HepG2 (cell line): Measurements from ENCODE around the gene TNS4.

Experiments
- LCORL ChIP-seq, 2 experiments: fragments of 450-650 bp in 1 of 2; sonication (generic) in 1 of 2; formaldehyde crosslinking in 1 of 2; IDR thresholded peaks; 2 replicates each; pipeline versions ENCODE4 v1.5.0 to v1.6.1; 2017 to 2020; ENCODE audit warnings: antibody characterized with exemption in 1 of 2, missing genetic modification reagents in 1 of 2
- MXI1 ChIP-seq: IDR thresholded peaks from 3 replicates; pipeline ENCODE4 v1.6.1; 2012; ENCODE audit warnings: low read depth, low read length, inconsistent platforms, borderline replicate concordance
- POLR2AphosphoS5 ChIP-seq: IDR thresholded peaks from 2 replicates; pipeline ENCODE4 v1.6.1; 2012; ENCODE audit warnings: low read depth, low read length
- SP1 ChIP-seq, 2 experiments: fragments of 450-650 bp in 1 of 2; sonication (generic) in 1 of 2; formaldehyde crosslinking in 1 of 2; IDR thresholded peaks; 2 replicates each; pipeline versions ENCODE4 v1.4.0 to v1.6.1; 2016 to 2020; ENCODE audit warnings: missing genetic modification reagents in 1 of 2
- ZNF274 ChIP-seq: sonication (generic); formaldehyde crosslinking; IDR thresholded peaks from 2 replicates; pipeline ENCODE4 v1.5.1; 2020; ENCODE audit warnings: mild to moderate bottlenecking, missing genetic modification reagents
- TF ChIP-seq, protein P1 (sequence below): sonication (generic); formaldehyde crosslinking; IDR thresholded peaks from 2 replicates; pipeline ENCODE4 v1.4.0; 2020; ENCODE audit warnings: missing genetic modification reagents, borderline replicate concordance
- TF ChIP-seq, protein P2 (sequence below): sonication (generic); formaldehyde crosslinking; IDR thresholded peaks from 2 replicates; pipeline ENCODE4 v1.5.0; 2020; ENCODE audit warnings: mild to moderate bottlenecking, missing genetic modification reagents, moderate library complexity
- TF ChIP-seq, protein P3 (sequence below): sonication (generic); formaldehyde crosslinking; IDR thresholded peaks from 2 replicates; pipeline ENCODE4 v1.8.0; 2022; ENCODE audit warnings: mild to moderate bottlenecking, missing genetic modification reagents, borderline replicate concordance
- TF ChIP-seq, protein P4 (sequence below), 2 experiments: sonication (generic) in 1 of 2; formaldehyde crosslinking in 1 of 2; IDR thresholded peaks; 2 replicates each; pipeline versions ENCODE4 v1.5.1 to v1.6.1; 2011 to 2020; ENCODE audit warnings: borderline replicate concordance in 1 of 2, low read depth in 1 of 2, low read length in 1 of 2, mild to moderate bottlenecking in 1 of 2, missing genetic modification reagents in 1 of 2, moderate library complexity in 1 of 2

DNA sequence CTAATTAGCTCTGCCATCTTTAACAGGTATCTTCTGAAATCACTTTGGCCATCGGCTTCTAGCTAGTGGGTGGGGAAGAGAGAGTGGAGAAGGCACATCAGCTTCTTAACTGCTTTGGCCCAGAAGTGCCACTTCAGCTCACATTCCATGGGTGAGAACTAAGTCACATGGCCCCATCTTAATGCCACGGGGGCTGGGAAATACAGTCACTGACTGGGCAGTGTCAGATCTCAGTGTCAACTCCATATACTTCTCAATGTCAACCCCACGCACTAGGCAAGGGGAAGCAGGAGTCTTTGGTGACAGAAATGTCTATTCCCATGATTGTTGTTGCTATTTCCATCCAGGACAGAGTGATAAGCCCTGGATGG lies 34.5 kb upstream of the TNS4 start:
- TF ChIP-seq, protein P1, sequence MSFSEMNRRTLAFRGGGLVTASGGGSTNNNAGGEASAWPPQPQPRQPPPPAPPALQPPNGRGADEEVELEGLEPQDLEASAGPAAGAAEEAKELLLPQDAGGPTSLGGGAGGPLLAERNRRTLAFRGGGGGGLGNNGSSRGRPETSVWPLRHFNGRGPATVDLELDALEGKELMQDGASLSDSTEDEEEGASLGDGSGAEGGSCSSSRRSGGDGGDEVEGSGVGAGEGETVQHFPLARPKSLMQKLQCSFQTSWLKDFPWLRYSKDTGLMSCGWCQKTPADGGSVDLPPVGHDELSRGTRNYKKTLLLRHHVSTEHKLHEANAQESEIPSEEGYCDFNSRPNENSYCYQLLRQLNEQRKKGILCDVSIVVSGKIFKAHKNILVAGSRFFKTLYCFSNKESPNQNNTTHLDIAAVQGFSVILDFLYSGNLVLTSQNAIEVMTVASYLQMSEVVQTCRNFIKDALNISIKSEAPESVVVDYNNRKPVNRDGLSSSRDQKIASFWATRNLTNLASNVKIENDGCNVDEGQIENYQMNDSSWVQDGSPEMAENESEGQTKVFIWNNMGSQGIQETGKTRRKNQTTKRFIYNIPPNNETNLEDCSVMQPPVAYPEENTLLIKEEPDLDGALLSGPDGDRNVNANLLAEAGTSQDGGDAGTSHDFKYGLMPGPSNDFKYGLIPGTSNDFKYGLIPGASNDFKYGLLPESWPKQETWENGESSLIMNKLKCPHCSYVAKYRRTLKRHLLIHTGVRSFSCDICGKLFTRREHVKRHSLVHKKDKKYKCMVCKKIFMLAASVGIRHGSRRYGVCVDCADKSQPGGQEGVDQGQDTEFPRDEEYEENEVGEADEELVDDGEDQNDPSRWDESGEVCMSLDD (CRISPR knock-in tag): no peak
- TF ChIP-seq, protein P2, sequence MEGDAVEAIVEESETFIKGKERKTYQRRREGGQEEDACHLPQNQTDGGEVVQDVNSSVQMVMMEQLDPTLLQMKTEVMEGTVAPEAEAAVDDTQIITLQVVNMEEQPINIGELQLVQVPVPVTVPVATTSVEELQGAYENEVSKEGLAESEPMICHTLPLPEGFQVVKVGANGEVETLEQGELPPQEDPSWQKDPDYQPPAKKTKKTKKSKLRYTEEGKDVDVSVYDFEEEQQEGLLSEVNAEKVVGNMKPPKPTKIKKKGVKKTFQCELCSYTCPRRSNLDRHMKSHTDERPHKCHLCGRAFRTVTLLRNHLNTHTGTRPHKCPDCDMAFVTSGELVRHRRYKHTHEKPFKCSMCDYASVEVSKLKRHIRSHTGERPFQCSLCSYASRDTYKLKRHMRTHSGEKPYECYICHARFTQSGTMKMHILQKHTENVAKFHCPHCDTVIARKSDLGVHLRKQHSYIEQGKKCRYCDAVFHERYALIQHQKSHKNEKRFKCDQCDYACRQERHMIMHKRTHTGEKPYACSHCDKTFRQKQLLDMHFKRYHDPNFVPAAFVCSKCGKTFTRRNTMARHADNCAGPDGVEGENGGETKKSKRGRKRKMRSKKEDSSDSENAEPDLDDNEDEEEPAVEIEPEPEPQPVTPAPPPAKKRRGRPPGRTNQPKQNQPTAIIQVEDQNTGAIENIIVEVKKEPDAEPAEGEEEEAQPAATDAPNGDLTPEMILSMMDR: no peak
- TF ChIP-seq SP1 (IDR thresholded peaks at IDR 0.05) (no peak), SP1 (CRISPR knock-in tag; IDR thresholded peaks at IDR 0.05) (no peak), ZNF274 (CRISPR knock-in tag) (no peak), LCORL (IDR thresholded peaks at IDR 0.05) (no peak), LCORL (CRISPR knock-in tag; IDR thresholded peaks at IDR 0.05) (no peak), POLR2AphosphoS5 (no peak), MXI1 (no peak)
- TF ChIP-seq, protein P3, sequence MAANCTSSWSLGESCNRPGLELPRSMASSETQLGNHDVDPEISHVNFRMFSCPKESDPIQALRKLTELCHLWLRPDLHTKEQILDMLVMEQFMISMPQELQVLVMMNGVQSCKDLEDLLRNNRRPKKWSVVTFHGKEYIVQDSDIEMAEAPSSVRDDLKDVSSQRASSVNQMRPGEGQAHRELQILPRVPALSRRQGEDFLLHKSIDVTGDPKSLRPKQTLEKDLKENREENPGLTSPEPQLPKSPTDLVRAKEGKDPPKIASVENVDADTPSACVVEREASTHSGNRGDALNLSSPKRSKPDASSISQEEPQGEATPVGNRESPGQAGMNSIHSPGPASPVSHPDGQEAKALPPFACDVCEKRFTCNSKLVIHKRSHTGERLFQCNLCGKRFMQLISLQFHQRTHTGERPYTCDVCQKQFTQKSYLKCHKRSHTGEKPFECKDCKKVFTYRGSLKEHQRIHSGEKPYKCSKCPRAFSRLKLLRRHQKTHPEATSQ: no peak
- TF ChIP-seq, protein P4, sequence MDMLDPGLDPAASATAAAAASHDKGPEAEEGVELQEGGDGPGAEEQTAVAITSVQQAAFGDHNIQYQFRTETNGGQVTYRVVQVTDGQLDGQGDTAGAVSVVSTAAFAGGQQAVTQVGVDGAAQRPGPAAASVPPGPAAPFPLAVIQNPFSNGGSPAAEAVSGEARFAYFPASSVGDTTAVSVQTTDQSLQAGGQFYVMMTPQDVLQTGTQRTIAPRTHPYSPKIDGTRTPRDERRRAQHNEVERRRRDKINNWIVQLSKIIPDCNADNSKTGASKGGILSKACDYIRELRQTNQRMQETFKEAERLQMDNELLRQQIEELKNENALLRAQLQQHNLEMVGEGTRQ (IDR thresholded peaks at IDR 0.05; ENCODE audit: low read depth, low read length): no peak
- TF ChIP-seq, protein P4 (CRISPR knock-in tag; IDR thresholded peaks at IDR 0.05; ENCODE audit: borderline replicate concordance): no peak
